ENCODE measurements around the gene KIAA1671. TPM values are rescaled to one million over a fixed set of nuclear protein-coding genes. Genes with fewer than 3 reads are reported as not detected.

Gene KIAA1671
- total and polyA plus RNA-seq, 9 of the 15 experiments (the other 6 are each of a cell fraction or from before 2014, with no cell fraction given) = under 0.01 to 0.11 (median 0.02) TPM; not detected in 5

- H3K4me2 ChIP-seq (ENCODE audit: insufficient read depth, low read length) = no peak overlapping the region
- 6% methylated on average over 3 of the region's 3 CpGs for WGBS (ENCODE audit: insufficient coverage, low coverage, missing lambda C conversion rate)
- CTCF ChIA-PET (ENCODE audit: low intra/inter-chr PET ratio) = no interaction called here
- no peak for DNase-seq (ENCODE audit: extremely low read depth in 1 of 4, low spot score in 3 of 4)
- no peaks in the 10 kb centered on the region for H3K36me3 ChIP-seq (ENCODE audit: control insufficient read depth, insufficient read depth, low read length)
- FAIRE-seq = no peak
- H3K9ac ChIP-seq (ENCODE audit: insufficient read depth in 1 of 2, low read depth in 2 of 2, low read length in 2 of 2) = no peak overlapping the region
- BruUV-seq (replicated peaks) = no TSS peak
- no peak for ATAC-seq
- H3K79me2 ChIP-seq (ENCODE audit: control insufficient read depth, insufficient read depth, low read length) = no peaks in the 10 kb centered on the region
- peaks cover 0 to 5% of the 10 kb centered on the region in 2 experiments; a peak in 2 of 5 replicates for H3K27me3 ChIP-seq (ENCODE audit: control insufficient read depth in 2 of 2, insufficient read depth in 2 of 2, low read length in 2 of 2)
- no peak overlapping the region for H3K27ac ChIP-seq (ENCODE audit: extremely low read depth, low read depth, low read length)
- no peaks in the 10 kb centered on the region for H4K20me1 ChIP-seq (replicated peaks; ENCODE audit: control insufficient read depth, insufficient read depth, low read length)
- H3K4me1 ChIP-seq (replicated peaks in 1 of 2; ENCODE audit: control insufficient read depth in 2 of 2, insufficient read depth in 2 of 2, low read length in 2 of 2) = no peaks in the 10 kb centered on the region
- no peaks in the 10 kb centered on the region for H3K9me3 ChIP-seq (replicated peaks; ENCODE audit: control insufficient read depth, insufficient read depth, low read depth, low read length)
- H3K4me3 ChIP-seq = no peak overlapping the region
- in situ Hi-C loops (cut with MboI) = no loop called here
- intact Hi-C loops (cut with micrococcal nuclease) = no loop called here
- POLR2A ChIA-PET = no interaction called here
- H3K9me1 ChIP-seq (ENCODE audit: control insufficient read depth, insufficient read depth, low read length) = no peaks in the 10 kb centered on the region
- no peak overlapping the region for H2AFZ ChIP-seq (ENCODE audit: low read depth, low read length)
- TF ChIP-seq FOS (IDR thresholded peaks at IDR 0.05; ENCODE audit: extremely low read depth, insufficient read length) = no peak
- no peak for TF ChIP-seq ZNF75A (CRISPR knock-in tag; IDR thresholded peaks at IDR 0.05)
- no peak for TF ChIP-seq THAP12 (CRISPR knock-in tag; IDR thresholded peaks at IDR 0.05)
- no peak for TF ChIP-seq CBX1 (IDR thresholded peaks at IDR 0.05; ENCODE audit: low read depth)
- TF ChIP-seq E2F1 (CRISPR knock-in tag; IDR thresholded peaks at IDR 0.05) = no peak
- TF ChIP-seq PHB (CRISPR knock-in tag; IDR thresholded peaks at IDR 0.05) = no peak
- TF ChIP-seq CREB3L1 (IDR thresholded peaks at IDR 0.05; ENCODE audit: borderline replicate concordance, low read depth) = no peak
- TF ChIP-seq THRB (CRISPR knock-in tag; conservative IDR thresholded peaks at IDR 0.05) = no peak
- TF ChIP-seq CHD4 (IDR thresholded peaks at IDR 0.05; ENCODE audit: insufficient read depth, insufficient replicate concordance, low read depth, low read length, poor library complexity, severe bottlenecking) = no peak
- no peak for TF ChIP-seq SMARCE1 (IDR thresholded peaks at IDR 0.05)
- TF ChIP-seq RB1 (IDR thresholded peaks at IDR 0.05; ENCODE audit: low read depth) = no peak
- no peak for TF ChIP-seq CREB1 (IDR thresholded peaks at IDR 0.05)
- no peak for TF ChIP-seq CREB1 (CRISPR knock-in tag; IDR thresholded peaks at IDR 0.05)
- no peak for TF ChIP-seq MTA1 (IDR thresholded peaks at IDR 0.05; ENCODE audit: borderline replicate concordance)
- TF ChIP-seq STAT5A (IDR thresholded peaks at IDR 0.05; ENCODE audit: borderline replicate concordance, low read length) = no peak
- no peak for TF ChIP-seq MYBL2 (IDR thresholded peaks at IDR 0.05; ENCODE audit: low read depth)
- TF ChIP-seq MYBL2 (CRISPR knock-in tag; IDR thresholded peaks at IDR 0.05; ENCODE audit: borderline replicate concordance) = no peak
- TF ChIP-seq ZNF699 (CRISPR knock-in tag; IDR thresholded peaks at IDR 0.05; ENCODE audit: insufficient replicate concordance) = no peak
- TF ChIP-seq ZNF232 (CRISPR knock-in tag; IDR thresholded peaks at IDR 0.05) = no peak
Observed at GRCh38 chr22:25120093-25120561, 167.6 kb downstream of the KIAA1671 start.
